NCI-H2196 treated with DMSO at 0.1 percent for 48 hours (cell line): ENCODE results near the gene NCAPG.

ENCODE experiments used
- DNase-seq: peaks from one replicate; lab custom pipeline; 2025; ENCODE audit not compliant: unreplicated experiment; lab: John Stamatoyannopoulos, UW

NCAPG gene, protein sequence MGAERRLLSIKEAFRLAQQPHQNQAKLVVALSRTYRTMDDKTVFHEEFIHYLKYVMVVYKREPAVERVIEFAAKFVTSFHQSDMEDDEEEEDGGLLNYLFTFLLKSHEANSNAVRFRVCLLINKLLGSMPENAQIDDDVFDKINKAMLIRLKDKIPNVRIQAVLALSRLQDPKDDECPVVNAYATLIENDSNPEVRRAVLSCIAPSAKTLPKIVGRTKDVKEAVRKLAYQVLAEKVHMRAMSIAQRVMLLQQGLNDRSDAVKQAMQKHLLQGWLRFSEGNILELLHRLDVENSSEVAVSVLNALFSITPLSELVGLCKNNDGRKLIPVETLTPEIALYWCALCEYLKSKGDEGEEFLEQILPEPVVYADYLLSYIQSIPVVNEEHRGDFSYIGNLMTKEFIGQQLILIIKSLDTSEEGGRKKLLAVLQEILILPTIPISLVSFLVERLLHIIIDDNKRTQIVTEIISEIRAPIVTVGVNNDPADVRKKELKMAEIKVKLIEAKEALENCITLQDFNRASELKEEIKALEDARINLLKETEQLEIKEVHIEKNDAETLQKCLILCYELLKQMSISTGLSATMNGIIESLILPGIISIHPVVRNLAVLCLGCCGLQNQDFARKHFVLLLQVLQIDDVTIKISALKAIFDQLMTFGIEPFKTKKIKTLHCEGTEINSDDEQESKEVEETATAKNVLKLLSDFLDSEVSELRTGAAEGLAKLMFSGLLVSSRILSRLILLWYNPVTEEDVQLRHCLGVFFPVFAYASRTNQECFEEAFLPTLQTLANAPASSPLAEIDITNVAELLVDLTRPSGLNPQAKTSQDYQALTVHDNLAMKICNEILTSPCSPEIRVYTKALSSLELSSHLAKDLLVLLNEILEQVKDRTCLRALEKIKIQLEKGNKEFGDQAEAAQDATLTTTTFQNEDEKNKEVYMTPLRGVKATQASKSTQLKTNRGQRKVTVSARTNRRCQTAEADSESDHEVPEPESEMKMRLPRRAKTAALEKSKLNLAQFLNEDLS

DNA sequence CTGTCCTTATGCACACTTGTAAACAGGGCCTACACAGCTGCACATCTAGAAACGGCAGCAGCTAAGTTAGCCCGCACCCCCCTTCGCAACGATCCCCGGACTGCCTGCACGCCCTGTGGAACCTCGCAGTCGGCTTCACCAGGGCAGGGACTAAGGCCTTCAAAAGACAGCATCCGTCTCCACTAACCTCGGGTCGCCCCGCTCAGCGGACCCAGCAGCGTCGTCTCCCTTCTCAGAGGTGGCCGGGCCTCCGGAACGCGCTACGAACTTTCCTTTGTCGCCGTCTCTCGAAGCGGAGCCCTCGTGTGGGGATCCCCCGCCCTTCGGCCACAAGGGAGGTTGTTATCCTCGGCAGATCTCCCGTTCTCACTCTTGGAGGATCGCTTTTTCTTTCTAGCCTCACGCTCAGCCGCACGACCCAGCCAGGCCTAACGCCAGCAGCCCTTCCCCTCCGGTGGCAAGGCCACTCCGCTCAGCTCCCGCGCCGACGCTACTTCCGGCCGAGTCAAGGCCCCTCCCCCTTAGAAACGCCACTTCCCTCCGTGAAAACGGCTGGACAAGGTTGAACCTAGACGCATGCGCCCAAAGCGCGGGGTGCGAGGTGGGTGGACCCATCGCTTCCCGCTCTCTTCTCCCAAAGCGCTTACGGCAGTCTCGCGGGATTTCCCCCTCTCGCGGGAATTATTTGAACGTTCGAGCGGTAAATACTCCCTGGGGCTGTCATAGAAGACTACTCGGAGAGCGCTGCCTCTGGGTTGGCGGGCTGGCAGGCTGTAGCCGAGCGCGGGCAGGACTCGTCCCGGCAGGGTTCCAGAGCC is at the start of gene NCAPG, which contains the start of gene DCAF16:
Gene NCAPG, plus strand, starts transcription at position 720 of the 818 bp plus-strand sequence. CDS start 99 bp downstream, outside the sequence.
Gene DCAF16, minus strand, starts transcription at position 498 of the 818 bp plus-strand sequence. CDS start 6,616 bp downstream, outside the sequence.
- DNase-seq, result peak; percentile 97

DNA sequence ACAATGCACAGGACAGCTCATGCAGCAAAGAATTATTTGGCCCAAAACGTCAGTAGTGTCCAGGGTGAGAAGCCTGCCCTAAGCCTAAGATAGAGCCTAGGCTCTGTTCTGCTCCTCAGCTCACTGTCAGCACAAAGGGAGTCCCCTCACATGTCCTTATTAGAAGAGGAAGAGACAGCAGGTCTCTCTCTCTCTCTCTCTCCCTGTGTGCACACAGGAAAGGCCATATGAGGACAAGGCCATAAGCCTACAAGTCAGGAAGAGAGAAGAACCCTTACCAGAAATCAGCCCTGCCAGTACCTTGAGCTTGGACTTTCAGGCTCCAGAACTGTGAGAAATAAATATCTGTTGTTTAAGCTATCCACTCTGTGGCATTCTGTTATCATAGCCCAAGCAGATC is 49.7 kb upstream of the NCAPG start:
- no peak for DNase-seq

DNA sequence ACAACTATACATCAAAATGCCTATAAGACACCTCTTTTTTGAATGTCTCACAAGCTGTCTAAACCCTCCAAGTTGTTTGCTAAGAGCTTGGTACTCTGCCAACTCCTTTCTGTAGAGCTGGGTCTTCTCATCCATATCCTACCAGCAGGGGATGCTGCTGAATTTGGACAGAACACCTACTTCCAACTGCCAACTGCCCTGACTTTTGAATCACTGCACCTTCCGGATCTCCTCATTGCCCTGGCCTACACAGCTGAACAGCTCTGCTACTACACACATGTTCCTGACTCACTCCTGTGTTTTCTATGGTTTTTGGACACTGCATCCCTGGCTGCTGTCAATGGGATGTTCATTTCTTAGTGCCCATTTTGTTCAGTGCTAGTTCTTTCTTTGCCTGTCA is 48.1 kb upstream of the NCAPG start:
- DNase-seq, result no peak

DNA sequence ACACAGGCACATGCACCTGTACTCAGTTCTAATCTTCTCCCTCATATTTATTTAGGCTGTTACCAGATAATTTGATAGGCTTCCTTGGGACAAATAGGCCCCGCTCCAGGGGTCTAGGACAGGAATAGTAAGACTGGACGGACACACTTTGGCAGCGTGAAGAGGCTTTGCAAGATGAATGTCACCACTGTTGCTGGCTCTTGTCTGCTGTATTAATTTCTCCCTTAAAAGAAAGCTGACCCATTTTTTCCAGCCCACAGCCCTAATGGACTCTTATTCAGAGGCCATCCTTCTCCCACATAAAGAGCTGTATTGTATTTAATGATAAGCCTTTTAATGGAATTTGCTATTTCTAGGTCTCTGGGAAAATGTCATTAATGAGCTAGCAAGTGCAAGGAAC is 47.4 kb upstream of the NCAPG start:
- DNase-seq, result no peak

DNA sequence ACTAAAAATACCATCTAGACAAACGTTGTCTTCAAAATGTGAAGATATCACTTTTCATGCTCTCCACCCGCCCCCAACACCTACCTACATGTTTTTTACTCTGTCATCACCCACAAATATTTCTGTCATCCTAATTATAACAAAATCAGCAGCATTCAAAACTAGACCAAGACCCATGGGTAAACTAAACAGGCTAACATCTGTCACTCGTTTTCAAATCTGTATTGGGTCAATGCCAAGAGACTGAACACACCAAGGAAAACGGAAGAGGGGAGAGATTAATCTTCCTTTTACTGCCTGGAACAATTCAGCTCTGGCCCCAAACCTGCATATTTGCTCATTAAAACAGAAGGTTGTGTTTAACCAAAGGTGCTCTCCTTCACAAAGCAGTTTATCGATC is 46.8 kb upstream of the NCAPG start:
- DNase-seq, result no peak

DNA sequence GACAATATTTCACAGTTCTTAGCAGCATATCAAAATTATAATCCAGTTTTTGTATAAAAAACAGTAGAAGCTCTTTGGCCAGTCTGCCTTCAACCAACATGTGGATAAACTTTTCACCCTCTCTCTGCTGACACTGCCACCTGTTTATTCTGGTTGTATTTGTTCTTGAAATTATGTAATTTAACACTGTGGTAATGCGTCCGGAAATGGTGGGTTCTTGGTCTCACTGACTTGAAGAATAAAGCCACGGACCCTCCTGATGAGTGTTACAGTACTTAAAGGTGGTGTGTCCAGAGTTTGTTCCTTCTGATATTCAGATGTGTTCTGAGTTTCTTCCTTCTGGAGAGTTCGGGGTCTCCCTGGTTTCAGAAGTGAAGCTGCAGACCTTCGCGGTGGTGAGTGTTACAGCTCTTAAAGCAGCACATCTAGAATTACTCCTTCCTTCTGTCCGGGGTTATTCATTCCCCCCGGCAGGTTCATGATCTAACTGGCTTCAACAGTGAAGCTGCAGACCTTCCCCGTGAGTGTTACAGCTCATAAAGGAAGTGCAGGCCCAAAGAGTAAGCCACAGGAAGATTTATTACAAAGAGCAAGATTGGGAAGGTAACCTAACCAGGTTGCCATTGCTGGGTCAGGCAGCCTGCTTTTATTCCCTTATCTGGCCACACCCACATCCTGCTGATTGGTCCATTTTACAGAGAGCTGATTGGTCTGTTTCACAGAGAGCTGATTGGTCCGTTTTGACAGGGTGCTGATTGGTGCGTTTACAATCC is 45.1 kb upstream of the NCAPG start:
- no peak for DNase-seq

DNA sequence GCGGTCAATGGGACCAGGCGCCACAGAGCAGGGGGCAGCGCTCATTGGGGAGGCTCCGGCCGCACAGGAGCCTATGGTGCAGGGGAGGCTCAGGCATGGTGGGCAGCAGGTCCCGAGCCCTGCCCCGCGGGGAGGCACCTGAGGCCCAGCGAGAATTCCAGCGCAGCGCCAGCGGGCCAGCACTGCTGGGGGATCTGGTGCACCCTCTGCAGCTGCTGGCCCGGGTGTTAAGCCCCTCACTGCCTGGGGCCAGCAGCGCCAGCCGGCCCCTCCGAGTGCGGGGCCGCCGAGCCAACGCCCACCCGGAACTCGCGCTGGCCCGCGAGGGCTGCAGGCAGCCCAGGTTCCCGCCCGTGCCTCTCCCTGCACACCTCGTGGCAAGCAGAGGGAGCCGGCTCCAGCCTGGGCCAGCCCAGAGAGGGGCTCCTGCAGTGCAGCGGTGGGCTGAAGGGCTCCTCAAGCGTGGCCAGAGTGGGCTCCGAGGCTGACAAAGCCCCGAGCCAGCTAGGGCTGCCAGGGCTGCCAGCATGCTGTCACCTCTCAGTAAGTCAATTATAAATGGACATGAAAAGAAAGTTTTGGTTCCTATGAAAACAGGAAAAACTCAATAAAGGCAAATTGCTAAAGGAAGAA is 43.8 kb upstream of the NCAPG start:
- no peak for DNase-seq

DNA sequence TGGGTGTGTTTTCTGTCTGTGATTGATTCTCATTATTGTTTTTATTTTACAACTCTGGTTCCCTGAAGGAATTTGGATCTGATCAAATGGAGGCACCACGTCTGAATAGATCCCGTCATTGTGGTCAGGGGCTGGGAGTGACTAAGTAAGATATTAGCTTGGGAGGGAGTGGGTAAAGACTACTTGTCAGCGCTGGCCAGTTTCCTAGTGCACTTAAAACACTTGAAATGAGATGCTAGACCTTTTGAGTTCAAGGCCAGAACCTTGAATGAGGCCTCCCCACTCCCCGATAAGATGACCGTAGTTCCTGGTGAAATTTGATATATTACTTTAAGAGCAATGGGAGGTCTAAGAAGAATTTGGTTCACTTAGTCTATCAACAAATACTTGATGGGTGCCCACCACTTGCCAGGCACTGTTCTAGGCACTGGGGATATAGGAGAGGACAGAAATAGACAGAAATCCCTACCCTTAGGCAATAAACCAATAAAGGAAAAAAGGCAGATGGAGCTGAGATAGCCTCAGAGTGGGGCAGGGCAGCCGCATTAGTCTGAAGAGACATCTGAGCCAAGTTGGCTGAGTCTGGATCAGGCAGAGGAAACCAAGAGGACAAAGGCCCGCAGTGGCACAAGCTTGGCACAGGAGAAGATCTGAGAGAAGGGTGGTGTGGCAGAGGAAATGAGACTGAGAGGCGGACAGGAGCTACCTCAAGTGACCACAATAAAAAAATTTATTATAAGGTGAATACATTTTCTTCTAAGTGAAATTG is 41.2 kb upstream of the NCAPG start:
- DNase-seq, result no peak

DNA sequence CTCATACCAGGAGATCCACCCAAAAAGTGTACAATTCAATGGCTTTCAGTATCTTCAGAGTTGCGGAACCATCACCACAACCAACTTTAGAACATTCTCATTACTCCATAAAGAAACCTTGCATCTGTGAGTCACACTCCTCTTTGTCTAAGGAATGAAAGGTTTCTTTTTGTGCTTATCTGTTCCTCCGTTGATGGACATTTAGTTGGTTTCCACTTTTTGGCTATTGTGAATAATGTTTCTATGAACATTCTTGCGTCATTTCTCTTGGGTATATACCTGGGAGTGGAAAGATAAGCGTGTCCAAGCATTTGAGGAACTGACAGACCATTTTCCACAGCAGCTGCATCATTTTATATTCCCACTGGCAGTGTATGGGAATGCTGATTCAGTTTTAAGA is 39.9 kb upstream of the NCAPG start:
- DNase-seq, result no peak

DNA sequence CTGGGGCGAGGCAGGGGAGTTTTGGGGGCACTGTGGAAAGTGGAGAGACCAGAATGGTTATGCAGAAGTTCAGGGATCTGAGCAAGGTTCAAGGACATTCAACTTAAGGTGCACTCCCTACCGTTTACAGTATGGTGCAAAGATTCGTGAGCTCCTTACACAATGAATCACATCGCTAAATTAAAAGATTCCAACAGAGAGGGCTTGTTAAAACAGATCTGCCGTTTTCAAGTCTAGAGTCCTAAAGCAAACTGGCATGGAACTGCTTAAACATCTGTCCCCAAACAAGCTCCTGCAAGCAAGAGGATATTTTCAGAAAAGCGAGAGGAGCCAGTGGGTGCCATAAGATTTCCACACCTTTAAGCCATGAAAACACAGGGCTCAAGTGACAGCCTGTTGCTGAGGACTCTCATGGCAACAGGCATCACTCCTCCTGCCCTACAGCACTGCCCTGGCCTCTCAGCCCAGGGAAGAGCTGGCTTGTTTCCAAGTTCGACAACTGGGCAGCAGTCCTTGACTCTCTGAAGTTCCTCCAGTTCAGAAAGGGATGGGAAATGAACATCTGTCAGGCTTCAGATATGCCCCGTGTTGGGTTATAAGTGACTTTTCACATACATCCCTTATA is 39.4 kb upstream of the NCAPG start:
- DNase-seq, result peak; percentile 46

DNA sequence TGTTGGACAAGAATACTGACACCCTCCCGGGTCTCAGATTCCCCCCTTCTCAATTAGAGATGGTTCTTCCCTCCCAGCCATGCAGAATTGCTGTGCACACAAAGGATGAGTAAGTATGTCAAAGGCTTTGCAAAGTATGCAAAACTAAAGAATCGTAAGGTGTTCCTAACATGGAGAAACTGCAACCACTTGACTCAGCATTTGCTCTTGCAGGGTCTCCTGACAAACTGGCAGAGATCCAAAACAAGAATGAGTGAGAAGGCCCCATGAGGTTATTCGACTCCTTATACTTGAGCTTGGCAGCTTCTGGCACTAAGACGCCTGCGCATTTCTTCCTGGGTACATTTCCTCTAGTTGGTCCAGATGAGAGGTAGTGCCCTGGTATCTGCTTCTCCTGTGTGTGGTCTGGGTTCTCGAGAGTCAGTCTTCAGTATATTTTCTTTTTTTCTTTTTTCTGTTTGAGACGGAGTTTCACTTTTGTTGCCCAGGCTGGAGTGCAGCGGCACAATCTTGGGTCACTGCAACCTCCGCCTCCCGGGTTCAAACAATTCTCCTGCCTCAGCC is 37.6 kb upstream of the NCAPG start:
- no peak for DNase-seq

DNA sequence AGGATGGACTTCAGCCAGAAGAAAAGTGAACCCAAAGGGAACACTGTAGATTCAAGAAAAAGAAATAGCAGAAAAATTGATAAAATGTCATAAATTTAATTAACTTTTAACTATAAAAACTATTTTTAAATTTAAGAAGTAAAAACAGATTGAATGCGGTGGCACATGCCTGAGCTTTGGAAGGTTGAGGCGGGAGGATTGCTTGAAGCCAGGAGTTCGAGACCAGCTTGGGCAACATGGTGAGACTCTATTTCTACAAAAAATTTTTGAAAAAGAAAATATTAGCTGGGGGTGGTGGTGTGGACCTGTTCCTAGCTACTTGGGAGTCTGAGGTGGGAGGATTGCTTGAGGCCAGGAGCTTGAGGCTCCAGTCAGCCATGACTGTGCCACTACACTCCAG is 32.3 kb upstream of the NCAPG start:
- no peak for DNase-seq

DNA sequence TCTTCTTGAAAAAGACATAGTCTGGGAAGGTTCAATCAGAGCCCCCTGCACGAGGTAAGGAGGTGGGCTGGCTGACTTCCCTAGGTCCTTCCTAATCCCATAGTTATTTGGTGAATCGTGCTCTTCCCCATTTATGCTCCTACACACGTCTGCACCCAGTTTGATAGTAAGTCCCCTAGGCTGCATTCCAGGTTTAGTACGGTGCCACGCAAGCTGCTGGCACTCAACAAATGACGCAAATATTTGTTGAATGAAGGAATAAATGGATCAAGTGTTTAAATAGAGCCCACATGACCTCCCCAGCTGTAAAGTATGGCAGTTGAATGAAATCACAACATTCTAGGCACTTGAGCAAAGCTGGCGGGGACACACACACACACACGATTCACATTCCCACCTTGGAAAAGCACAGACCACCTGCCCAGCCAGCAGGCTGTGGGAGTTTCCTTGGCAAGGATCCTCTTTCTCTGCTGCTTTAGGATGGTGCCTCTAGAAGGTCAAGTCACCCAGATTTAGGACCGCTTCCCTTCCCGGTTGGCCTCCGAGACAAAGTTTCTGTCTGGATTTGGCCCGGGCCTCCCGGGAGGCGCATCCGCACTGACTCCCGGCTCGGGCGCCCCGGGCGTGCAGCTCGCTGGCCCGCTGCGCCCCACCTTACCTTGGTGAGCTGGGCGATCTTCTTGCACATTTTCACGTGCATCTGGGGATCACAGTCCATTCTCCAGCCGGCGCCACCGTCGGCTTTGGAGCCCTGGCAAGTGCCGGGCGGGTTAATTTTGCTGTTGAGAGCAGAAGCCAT is 30.1 kb upstream of the NCAPG start:
- peak; percentile 39 for DNase-seq

DNA sequence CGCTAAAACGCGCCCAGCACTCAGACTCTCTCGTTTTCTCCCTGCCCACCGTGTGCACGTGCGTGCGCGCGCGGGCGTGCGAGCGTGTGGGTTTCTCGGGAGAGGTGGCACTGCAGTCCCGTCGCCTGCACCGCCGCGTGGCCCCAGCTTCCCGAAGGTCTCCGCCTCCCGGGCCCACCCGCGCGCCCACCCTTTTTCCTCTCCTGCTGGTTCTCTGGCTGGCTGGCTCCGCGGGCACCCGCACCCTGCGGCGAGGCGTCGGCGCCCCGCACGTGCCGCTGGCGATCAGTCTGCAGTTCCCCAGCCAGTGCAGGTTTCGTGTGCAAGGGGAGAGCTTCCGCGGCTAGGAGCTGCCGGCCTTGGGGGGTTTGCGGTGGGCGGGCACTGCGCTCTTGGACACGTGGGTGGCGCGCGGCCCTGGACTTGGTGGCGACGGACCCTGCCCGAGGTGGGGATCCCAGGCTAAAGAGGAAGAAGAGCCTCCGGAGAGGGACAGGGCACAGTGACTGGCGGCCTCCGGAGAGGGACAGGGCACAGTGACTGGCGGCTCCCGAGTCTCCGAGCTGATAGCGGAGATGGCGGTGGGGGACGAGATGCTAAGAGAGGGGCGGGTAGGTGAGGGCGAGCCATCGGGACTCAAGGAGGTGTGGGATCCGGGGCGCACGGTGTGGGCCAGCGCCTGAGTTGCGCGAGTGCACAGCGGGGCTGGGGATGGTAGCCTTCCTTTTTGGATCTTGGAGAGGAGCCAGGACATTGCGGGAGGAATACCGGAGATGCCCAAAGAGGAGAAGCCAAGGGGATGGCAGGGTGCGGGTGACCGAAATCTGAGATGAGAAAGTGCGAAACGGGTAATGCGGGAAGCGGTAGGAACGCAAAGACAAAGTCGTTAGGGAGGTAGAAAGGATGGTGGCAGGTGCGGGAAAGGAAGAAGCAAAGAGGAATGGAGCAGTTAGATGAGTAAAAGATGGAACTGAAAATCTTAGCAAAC is 29.2 kb upstream of the NCAPG start, which contains the start of gene FAM184B:
Gene FAM184B, minus strand, starts transcription at position 322 of the 988 bp plus-strand sequence. CDS start 322 bp downstream, outside the sequence.
- DNase-seq, result no peak

DNA sequence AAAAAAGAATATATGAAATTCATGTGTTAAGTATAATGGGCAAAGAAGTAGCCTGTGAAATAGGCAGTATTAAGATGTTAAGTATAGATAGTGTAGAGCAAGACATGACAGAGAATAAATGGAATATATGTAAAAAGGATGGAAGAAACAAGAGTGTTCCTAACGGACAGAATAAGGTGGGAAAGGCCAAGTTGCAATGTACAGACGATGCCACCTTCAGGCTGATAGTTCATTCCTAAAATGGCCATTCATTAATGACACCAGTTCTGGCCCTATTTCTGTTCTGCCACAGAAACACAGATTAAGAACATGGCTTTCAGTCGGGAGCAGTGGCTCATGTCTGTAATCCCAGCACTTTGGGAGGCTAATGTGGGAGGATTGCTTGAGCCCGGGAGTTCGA is 24.9 kb upstream of the NCAPG start:
- no peak for DNase-seq

DNA sequence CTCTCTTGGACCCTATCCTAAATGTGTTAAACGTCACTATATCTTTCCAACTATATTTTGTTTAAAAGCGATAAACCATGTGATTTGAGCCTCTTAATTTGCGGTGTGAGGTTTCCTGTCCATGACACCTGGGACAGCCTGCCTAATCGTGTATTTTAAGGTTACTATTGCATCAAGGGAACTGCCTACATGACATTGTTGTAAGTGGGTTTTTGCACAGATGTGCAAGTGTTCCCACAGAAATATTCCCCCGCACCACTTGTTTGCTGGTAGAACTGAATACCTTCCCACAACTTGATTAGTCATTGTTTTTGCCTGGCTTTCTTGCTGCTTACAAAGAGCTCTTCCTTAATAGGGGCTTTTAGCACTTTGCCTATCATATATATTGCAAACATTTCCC is 24.2 kb upstream of the NCAPG start:
- DNase-seq, result no peak
